Stimulated activated CD8-positive, alpha-beta memory T cell treated with anti-CD3 and anti-CD28 coated beads, Interleukin-4, amount 100 ng/mL, for 1 hour (primary cell): ENCODE measurements around the gene DNAH3.
A peak's percentile ranks its signal among the peaks of the same experiment; 100 is the strongest.
"Not testable (repeated sequence)": the region's sequence is repeated elsewhere in the genome, so short reads cannot be mapped to it uniquely, and the experiment has no call there.

Experiments
- DNase-seq, 2 donors: peaks; one replicate each; pipeline ENCODE4 v3.0.0-alpha.2; 2020; ENCODE audit warnings: low read depth in 2 of 2, low spot score in 1 of 2

The DNAH3 gene

DNA sequence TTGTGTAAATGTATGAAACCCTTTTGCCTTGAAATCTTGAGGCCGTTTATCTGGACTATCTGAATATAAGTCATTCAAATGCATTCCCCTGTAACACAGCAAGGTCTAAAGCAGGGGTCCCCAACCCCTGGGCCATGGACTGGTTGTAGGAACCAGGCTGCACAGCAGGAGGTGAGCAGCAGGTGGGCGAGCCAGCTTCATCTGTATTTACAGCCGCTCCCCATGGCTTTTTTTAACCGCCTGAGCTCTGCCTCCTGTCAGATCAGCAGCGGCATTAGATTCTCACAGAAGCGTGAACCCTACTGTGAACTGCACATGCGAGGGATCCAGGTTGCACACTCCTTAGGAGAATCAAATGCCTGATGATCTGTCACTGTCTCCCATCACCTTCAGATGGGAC lies 24.1 kb downstream of the DNAH3 start:
- no peak for DNase-seq

GRCh38 chr16:21125191-21125590 lies 25.5 kb downstream of the DNAH3 start:
- no peak for DNase-seq

DNA sequence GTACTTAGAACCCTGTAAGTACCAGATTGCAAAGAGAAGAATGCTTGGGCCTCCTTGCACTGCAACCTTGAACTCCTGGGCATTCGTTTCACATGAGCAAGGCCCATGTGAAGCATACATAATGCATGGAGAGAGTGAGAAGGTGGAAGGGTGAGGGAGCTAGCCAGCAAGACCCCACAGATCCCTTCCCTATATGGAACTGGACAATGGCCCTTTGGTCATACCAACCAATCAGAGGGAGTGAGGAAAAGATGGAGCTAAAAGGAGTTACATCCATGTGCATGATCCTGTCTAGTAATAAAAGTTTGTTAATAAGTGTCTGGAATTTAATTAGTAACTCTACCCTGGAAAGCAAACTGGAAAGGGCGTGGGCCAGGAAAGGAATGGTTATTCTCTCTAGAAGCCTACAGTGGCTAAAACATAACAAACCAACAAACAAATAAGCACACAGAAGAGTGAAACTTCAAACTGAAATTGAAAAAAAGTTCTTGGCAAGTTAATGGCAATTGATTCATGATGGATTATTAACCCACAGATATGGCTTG lies 29.6 kb downstream of the DNAH3 start:
- DNase-seq: no peak

DNA sequence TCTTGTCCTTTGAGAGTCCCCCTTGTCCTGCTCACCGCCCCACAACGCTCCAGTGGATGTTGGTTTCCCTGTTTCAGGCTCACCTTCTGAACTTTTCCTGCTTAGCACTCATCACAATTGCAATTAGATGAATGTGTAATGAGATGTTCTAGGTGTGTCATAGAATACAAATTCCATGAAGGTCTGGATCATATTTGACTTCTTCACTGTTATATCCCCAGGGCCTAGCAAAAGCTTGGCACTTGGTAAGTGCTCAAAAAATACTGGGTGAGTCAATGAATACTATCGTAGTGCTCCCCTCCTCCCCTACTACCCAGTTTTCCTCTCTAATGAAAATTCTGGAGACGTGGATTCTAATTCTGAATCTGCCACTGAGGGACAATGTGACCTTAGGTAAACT lies 33.1 kb downstream of the DNAH3 start:
- no peak for DNase-seq

- no peak for DNase-seq
Observed at GRCh38 chr16:21116148-21116693, 34.4 kb downstream of the DNAH3 start.

- DNase-seq: not testable (repeated sequence)
Observed at GRCh38 chr16:21115551-21115950, 35.1 kb downstream of the DNAH3 start.

DNA sequence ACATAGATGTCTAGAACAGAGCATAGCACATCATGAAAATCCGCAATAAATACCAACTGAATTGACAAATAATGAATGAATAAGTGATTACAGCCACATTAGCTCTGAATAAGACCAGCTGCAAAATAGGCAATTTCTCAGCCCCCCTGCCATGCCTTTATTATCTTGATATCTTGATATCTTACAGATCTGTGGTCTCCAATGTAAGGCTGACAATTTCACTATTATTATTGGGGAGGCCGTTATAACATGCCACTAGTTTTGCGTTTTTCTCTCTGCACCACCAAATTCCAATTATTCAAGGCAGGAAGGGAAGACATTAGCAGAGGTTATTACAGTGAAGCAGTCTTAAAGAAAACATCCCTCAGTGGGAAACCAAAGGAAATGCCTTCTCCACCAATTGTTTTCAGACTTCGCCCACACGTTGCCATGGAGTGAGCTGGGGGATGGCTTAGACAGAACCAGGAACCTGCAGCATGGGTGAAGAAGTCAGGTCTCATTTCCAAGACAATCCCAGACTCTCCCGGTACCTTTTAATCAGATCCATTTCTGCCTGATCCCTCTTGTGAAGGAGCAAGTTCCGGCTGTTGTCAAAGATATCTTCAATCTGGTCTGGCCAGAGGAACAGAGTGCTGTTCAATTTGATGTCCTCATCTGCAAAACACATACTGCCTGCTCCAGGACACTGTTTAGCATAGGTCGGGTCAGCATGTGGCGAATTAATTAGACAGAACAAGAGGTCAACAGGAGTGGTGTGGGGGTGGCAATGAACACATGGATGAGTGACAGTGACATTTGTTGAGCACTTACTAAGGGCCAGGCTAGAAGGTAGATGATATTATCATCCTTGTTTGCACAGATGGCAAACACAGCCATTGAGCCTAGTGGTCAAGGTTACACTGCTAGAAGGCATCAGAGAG lies 46.4 kb downstream of the DNAH3 start:
- DNase-seq: no peak

DNA sequence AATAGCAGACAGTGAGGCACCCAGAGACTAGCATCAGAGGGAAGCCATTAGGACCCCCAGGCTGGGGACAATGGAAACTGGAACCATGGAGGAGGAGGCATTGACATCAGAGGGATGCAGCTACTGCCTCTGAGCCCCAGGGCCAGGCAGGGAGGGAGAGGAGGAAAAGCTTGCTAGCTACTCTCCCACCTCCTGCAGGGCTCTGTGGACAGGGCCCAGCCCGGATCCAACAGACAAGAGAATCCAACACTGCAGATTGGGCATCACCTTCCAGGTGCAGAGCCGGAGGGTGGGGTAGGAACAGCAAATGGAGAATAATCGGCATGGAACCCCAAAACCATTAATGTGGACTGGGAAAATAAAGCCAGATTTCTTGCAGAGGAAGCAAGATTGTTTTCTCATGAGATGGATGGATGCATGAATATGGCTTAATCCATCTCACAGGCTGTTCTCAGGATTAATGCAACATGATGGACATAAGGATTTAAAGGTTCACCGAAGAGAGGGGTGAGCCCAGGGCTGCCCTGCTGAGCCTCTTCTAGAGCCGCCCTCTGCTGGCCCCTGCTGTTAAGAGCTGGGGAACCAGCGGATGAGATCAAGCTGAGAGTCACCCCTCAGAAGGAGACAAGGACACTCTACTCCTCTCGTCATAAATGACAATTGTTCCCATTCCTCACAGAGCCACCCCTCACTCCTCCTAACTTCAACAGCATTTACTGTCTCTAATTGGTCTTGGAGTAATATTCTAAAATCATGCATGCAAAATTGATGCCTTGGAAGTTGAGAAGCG lies 48.8 kb downstream of the DNAH3 start:
- no peak for DNase-seq

- DNase-seq: no peak
Observed at GRCh38 chr16:21100447-21100846, 50.2 kb downstream of the DNAH3 start.

DNA sequence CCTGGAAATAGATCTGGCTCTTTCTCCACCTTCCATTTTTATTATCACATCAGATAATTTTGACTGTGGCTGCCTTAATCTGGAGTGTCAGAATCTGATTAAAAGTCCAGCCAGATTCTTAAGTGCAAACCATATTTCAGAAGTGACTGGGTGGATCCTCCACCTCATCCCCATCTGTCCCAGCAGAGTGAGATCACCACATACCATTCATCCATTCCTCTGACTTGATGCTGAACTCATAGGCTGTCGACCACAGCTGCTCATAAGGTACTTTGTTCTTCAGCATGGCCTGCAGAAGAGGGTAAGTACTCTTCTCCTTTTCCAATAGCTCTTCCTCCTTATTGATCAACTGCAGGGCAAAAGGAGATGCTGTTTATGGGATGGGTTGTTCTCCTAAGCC lies 53.5 kb downstream of the DNAH3 start:
- no peak for DNase-seq

DNA sequence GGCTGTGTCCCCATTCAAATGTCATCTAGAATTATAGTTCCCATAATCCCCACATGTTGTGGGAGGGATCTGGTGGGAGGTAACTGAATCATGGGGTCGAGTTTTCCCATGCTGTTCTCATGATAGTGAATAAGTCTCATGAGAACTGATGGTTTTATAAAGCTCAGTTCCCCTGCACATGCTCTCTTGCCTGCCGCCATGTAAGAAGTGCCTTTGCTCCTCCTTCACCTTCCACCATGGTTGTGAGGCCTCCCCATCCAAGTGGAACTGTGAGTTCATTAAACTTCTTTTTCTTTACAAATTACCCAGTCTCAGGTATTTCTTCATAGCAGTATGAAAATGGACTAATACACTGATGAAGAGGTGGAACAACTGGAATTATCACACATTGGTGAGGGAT lies 55.9 kb downstream of the DNAH3 start:
- DNase-seq: not testable (repeated sequence)

DNA sequence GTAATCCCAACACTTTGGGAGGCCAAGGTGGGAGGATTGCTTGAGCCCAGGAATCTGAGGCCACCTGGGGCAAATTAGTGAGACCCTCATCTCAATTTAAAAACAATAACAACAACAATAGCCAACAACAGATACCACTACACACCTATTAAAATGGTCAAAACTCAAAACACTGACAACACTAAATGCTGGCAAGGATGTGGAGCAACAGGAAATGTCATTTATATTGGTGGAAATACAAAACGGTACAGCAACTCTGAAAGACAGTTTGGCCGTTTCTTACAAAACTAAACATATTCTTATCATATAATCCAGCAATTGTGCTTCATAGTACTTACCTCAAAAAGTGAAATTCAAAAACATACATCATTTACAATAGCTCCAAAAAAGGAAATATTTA lies 57.7 kb downstream of the DNAH3 start:
- no peak for DNase-seq

GRCh38 chr16:21088646-21089538 lies 61.8 kb downstream of the DNAH3 start:
- no peak for DNase-seq

GRCh38 chr16:21088143-21088542 lies 62.5 kb downstream of the DNAH3 start:
- no peak for DNase-seq

DNA sequence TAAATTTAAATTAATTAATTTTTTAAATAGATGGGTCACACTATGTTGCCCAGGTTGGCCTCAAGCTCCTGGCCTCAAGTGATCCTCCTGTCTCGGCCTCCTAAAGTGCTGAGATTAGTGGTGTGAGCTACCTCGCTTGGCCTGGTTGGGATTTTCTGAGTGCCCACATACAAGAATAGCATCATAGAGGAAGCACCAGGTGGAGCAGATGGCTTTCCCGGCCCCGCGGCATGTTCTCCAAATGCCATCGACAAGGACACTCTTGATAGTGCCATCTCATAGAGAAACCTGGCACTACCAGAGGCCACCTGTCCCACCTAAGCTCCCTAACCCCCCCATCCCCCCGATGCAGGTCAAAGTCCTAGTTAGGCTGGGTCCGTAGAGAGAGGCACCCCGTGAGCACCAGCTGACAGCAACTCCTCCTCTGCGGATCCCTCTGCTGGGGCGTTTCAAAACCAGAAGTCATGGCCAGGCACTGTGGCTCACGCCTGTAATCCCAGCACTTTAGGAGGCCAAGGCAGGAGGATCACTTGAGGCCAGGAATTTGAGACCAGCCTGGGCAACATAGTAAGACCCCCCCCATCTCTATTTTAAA lies 65.9 kb downstream of the DNAH3 start:
- DNase-seq: no peak

GRCh38 chr16:21083729-21084268 lies 66.8 kb downstream of the DNAH3 start:
- peak; percentile 9 to 14 for DNase-seq

DNA sequence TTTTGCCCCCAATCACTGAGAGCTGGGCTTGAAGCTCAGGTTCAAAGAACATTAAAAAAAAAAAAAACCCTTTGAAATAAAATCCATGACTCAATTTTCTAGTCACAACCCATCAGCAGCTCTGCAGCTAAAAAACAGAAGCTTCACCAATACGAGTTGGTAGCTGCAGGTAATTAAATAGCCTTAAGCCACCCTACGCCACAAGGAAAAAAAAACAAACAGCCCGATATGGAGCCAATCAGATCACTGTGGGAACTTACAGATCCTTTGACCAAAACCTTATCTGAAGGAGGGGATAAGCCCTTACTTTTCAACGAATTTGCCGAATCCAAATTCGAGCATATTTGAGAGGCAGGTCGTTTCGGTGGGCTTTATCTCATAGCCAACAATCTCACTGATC lies 69.3 kb downstream of the DNAH3 start:
- no peak for DNase-seq

DNA sequence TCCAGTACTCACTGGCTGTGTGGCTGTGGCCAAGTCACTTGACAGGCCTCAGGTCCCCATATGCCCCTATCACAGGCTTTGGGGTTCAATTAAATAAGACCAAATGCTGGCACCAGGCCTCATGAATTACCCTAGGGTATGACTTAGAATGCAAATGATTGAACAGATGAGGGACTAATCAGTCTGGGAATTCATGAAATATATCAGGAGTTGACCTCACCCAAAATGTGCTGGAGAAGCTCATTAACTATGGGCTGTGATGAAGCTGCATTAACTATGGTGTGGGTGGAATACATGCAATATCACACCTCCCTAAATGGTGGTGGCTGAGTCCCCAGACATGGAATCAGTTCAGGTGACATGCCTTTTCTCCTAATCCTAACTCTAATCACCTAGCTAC lies 72.1 kb downstream of the DNAH3 start:
- no peak for DNase-seq

- DNase-seq: no peak
Observed at GRCh38 chr16:21076186-21076883, 74.3 kb downstream of the DNAH3 start.
